HCEC 1CT (cell line): ENCODE data around the gene ZNF865.

Experiments used
- DNase-seq: peaks from one replicate; pipeline ENCODE4 v3.0.0-alpha.2; 2017

ZNF865 gene

DNA sequence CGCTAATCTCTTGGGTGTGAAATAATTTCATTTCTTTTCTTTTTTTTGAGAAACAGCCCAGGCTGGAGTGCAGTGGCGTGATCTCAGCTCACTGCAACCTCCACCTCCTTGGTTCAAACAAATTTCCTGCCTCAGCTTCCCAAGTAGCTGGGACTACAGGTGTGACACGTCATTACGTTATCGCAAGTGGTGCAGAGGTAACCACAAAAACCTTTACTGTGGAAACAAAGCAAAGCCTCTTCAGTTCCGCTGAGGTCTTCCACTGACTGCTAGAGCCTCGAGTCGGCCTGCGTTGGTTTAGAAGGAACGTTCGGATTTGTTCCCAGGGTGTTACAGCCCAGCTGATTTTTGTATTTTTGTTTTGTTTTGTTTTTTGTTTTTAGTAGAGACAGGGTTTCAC lies 20.9 kb downstream of the ZNF865 start:
- DNase-seq = no peak

DNA sequence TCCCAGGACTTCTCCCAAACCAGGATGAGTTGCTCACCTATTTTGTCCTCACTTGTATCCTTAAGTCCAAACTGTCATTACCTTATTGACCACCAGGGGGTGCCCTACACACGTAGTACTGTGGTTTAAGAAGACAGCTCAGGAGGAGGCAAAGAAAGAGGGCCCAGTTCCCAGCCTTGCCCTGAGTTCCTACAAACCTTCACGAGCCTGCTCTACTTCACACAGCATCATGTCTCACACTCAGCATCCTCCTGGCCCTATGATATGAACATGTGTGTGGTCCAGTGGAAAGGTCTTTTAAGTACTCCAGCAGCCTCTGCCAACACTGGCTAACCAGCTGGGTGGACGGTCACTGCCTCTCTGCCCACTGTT lies 27.0 kb downstream of the ZNF865 start:
- peak; percentile 68 for DNase-seq

DNA sequence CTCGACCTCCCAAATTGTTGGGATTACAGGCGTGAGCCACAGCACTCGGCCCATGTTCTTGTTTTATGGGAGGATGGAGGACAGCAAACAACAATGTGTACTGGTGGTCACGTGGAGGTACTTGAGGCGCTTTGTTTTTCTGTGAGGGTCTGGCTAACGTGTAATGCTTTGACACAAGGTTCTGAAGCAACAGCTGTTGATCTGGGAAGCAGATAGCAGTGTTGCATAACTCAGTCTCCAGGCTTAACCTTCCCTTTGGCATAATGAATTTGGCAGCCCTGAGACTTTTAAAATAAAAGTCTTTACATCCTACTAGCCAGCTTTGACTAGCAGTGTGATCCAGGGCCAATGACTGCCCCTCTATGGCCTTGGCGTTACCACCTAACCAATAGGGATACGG lies 28.4 kb downstream of the ZNF865 start:
- no peak for DNase-seq

DNA sequence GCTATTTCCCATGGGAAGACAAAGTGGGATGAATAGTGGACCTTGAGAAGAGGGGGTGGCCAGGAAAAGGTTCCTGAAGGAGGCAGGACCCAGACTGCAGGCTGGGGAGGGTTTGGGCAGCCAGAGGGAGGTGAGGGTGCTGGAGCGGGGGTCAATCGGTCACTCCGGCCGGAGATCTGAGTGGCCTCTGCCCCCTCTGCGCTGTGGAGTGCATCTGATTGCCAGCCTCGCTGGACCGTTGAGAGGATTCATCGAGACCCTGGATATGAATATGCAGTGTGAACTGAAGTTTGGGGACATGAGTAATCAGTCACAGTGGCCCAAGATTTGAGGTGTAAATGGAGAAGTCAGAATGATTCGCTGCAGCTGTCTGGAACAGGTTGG lies 29.9 kb downstream of the ZNF865 start:
- no peak for DNase-seq

- no peak for DNase-seq
These were observed 30.5 kb downstream of the ZNF865 start for GRCh38 chr19:55635856-55636440.

- DNase-seq = no peak
These were observed 31.3 kb downstream of the ZNF865 start for GRCh38 chr19:55636723-55637122.

- DNase-seq = no peak
These were observed 32.1 kb downstream of the ZNF865 start for GRCh38 chr19:55637534-55637933.

- DNase-seq = peak; percentile 49
These were observed 33.5 kb downstream of the ZNF865 start for GRCh38 chr19:55638864-55639359.

DNA sequence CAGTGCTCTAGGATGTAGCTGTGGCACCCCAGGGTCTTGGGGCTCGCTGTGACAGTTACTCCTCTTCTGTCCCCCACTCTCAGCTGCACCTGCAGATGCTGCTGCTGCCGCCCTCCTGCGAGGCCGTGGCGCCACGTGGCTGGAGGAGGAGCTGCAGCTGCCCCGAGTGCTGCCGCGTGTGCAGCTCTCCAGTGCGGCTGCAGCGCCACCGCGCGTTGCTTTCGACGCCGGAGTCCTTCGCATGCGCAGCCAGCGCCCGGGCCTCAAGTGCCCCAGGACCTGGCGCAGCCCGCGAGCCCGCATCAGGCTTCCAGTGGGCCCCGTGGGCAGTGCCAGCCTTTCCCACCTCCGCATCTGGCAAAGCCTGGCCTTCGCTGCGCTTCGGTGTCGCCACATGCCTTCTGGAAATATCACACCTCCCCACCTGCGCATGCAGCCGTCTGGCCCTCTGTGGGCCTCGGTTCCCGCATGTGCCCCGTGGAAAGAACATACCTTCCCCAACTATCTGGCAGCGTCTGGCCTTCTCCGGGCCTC lies 34.7 kb downstream of the ZNF865 start:
- no peak for DNase-seq

- peak; percentile 69 for DNase-seq
These were observed 35.4 kb downstream of the ZNF865 start, which contains the start of gene ZNF580 for GRCh38 chr19:55640577-55641425. ZNF580 (plus strand) TSS chr19:55641002; CDS start chr19:55642509, 1,507 bp downstream.

- peak; percentile 30 for DNase-seq
These were observed 36.1 kb downstream of the ZNF865 start for GRCh38 chr19:55641426-55642152.

- peak; percentile 30 for DNase-seq
These were observed 36.9 kb downstream of the ZNF865 start for GRCh38 chr19:55642153-55643002.

DNA sequence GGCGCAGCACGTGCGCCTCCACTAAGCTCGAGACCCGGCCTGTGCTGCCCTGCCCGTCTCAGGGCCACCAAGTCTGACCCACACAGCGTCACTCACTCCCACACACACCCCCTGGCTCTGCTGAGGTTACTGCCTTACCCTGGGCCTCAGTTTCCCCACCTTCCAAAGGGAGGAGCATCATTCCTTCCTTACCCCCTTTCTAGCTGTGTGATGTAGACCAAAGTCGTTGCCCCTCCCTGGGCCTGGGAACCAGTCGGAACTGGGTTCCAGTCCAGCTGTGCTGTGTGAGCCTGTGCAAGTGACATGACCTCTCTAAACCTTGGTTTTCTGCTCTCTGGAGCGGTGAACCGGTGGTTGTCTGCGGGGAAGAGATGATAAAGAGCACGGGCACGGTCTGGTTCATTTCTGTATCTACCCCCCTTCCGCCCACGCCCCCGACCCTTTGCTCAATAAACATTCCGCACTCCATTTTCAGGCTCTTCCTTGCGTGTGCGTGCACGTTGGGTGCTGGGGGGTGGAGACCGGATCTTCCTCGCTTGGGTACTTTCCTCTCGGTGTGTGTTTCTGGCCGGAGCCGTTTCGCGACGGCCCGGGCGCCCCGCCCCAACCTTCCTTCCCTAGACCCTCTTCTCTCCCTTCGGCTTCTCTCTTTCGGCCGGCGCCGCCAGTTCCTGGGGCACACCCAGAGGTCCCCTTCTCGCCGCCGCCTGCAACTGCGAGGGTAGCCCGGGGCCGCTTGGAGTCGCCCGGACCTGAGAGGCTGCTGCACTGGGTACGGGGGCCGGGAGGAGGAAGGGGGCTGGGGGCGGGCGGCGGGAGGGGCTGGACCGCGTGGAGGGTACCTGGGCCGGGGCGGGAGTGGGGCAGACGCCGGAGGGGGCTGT lies 37.8 kb downstream of the ZNF865 start, which contains the start of gene ZNF581:
TSS of gene ZNF581 (plus strand) at position 647 of the 884 bp plus-strand sequence. CDS start 923 bp downstream, outside the sequence.
- peak; percentile 68 for DNase-seq

DNA sequence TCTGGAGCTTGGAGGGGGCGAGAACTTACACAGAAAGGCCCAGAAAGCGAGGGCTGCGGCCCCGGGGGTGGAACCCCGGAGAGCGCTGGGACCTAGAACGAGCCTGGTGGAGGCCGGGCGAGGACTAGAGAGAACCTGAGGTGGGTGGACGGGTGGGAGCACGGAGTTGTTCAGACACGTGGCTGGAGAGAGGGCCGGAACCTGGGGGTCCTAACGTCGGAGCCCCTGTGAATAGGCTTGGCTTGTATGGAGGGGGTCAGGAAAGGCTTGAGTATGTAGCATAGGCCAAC lies 38.4 kb downstream of the ZNF865 start:
- DNase-seq = no peak

DNA sequence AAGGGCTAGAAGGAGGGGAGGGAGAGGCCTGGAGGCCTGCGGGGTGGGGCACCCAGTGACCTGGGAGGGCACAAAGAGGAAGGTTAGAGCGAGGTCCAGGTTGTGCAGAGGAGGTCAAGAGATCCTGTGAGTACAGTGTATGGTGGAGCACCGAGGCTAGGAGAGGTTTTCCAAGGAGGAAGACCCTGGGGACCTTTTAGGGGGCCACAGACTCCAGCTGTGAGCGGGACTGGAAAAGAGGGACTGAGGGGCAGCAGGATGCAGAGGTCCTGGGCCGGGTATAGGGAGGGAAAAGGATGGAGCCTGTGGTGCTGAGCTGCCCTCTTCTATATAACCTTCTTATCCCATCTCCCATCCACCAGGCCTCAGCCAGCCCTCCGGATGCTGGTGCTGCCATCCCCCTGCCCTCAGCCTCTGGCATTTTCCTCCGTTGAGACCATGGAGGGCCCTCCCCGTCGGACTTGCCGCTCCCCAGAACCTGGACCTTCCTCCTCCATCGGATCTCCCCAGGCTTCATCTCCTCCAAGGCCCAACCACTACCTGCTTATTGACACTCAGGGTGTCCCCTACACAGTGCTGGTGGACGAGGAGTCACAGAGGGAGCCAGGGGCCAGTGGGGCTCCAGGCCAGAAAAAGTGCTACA lies 38.9 kb downstream of the ZNF865 start:
- DNase-seq = no peak

GRCh38 chr19:55644842-55645511 lies 39.5 kb downstream of the ZNF865 start:
- DNase-seq = no peak

DNA sequence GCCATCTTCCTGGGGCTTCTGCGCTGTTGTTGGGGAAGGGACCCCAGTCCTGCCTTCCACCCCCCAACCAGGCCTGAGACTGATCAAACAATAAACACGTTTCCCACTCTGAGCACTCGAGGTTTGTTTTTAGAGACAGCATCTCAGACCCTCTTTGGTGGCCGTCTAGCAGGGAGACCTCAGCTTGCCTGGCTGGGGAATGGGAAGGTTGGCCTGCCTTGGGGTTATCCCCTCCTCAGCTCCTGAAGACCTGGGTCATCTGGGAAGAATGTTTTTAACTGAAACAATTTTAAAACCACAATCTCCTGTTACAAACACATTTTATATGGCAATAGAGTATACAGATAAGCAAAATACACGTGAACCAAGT lies 40.0 kb downstream of the ZNF865 start:
- DNase-seq = no peak

DNA sequence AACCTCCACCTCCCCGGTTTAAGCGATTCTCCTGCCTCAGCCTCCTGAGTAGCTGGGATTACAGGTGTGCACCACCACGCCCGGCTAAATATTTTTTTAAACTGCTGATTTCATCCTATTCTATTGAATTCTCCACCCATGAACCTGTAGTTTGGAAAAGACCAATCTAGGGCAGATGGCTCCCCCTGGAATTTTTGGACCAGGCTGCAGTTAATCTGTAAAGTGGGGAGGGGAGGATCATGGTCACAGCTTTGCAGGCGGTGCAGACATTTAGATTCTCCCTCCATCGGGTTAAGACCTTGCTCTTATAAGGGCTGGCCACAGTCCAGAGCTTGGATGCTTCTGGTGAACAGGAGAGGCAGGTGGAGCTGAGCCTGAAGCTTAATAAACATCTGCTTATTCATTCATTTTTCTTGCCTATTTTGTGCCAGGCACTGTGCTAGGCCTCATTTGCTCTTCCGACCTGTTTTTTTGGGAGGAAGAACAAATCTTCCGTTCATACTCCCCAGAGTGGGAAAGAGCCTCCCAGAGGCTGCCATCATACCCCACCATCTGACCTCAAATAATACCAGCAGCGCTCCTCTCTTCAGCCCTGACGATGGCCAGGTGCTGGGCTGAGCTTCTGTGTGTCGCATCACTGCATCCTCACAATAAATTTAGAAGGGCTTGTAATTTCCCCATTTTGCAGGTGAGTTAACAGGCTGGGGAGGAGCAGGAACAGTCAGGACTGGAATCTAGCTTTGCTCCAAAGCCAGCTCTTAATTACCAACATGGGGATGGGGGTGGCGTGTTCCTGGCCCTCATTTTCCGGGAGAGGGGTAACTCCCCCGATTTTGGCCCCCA lies 41.7 kb downstream of the ZNF865 start:
- DNase-seq = no peak
